ENCODE results near the gene SLC45A3. TPM values are rescaled to one million over a fixed set of nuclear protein-coding genes. Genes with fewer than 3 reads are reported as not detected.

SLC45A3 gene
- total RNA-seq, 1 experiment from 2014 or later: 5.5 TPM

- no TSS peak for BruUV-seq (replicated peaks)
- Histone ChIP-seq H3K9me3 (no peaks in the 10 kb centered on the region), H3K4me1 (peaks cover 10% of the 10 kb centered on the region), H3K36me3 (ENCODE audit: control insufficient read depth, insufficient read depth, low read length) (no peaks in the 10 kb centered on the region), H3K4me3 (ENCODE audit: low read depth, low read length) (no peak overlapping the region), H3K27me3 (replicated peaks; ENCODE audit: control insufficient read depth, insufficient read depth, low read length) (no peaks in the 10 kb centered on the region)
- TF ChIP-seq CTCF (IDR thresholded peaks at IDR 0.05; ENCODE audit: insufficient read depth in 1 of 2, low read depth in 1 of 2, low read length in 1 of 2, severe bottlenecking in 1 of 2, unreplicated experiment in 1 of 2): peak; percentile 85 to 87
- Mint-ChIP-seq H3K4me3 (ENCODE audit: unreplicated experiment) (no peak overlapping the region), H3K27ac (ENCODE audit: unreplicated experiment) (no peak overlapping the region), H3K9me3 (ENCODE audit: unreplicated experiment) (no peaks in the 10 kb centered on the region), H3K4me1 (ENCODE audit: low read depth, unreplicated experiment) (peaks cover 5% of the 10 kb centered on the region), H3K36me3 (ENCODE audit: insufficient read depth, unreplicated experiment) (peaks cover 31% of the 10 kb centered on the region), H3K27me3 (ENCODE audit: insufficient read depth, unreplicated experiment) (no peaks in the 10 kb centered on the region)
- POLR2A ChIA-PET: no interaction called here
- CTCF ChIA-PET: interaction anchor here (0.5 to 4.1 kb wide), 8 partner anchors 8 to 266 kb away, joined by 3 to 95 read pairs (median 4); partner anchors contain the start of gene ELK4
- intact Hi-C loops (cut with micrococcal nuclease; ENCODE audit: unreplicated experiment): loop anchor here (1.0 kb wide), 3 partner anchors 39 to 119 kb away; no protein-coding TSS in a partner anchor
- peak; percentile 61 to 70 for DNase-seq
These were observed 31.1 kb upstream of the SLC45A3 start for GRCh38 chr1:205711105-205712048.

GRCh38 chr1:205710201-205711062 lies 30.1 kb upstream of the SLC45A3 start:
- no peaks in the 10 kb centered on the region for H3K9me3 ChIP-seq
- no peaks in the 10 kb centered on the region for H3K27me3 Mint-ChIP-seq (ENCODE audit: insufficient read depth, unreplicated experiment)
- ChIA-PET POLR2A (no interaction called here), CTCF (interaction anchor here (0.8 to 4.1 kb wide), 4 partner anchors 17 to 119 kb away, joined by 3 to 95 read pairs (median 6); partner anchors contain the start of gene ELK4)
- H3K4me1 Mint-ChIP-seq (ENCODE audit: low read depth, unreplicated experiment): peaks cover 5% of the 10 kb centered on the region
- H3K27me3 ChIP-seq (replicated peaks; ENCODE audit: control insufficient read depth, insufficient read depth, low read length): no peaks in the 10 kb centered on the region
- peaks cover 22% of the 10 kb centered on the region for H3K36me3 Mint-ChIP-seq (ENCODE audit: insufficient read depth, unreplicated experiment)
- no peak for TF ChIP-seq CTCF (IDR thresholded peaks at IDR 0.05; ENCODE audit: insufficient read depth in 1 of 2, low read depth in 1 of 2, low read length in 1 of 2, severe bottlenecking in 1 of 2, unreplicated experiment in 1 of 2)
- no TSS peak for BruUV-seq (replicated peaks)
- peaks cover 10% of the 10 kb centered on the region for H3K4me1 ChIP-seq
- H3K27ac Mint-ChIP-seq (ENCODE audit: unreplicated experiment): no peak overlapping the region
- no peak overlapping the region for H3K4me3 Mint-ChIP-seq (ENCODE audit: unreplicated experiment)
- H3K9me3 Mint-ChIP-seq (ENCODE audit: unreplicated experiment): no peaks in the 10 kb centered on the region
- intact Hi-C loops (cut with micrococcal nuclease; ENCODE audit: unreplicated experiment): loop anchor here (1.0 kb wide), 3 partner anchors 38 to 118 kb away; no protein-coding TSS in a partner anchor
- no peaks in the 10 kb centered on the region for H3K36me3 ChIP-seq (ENCODE audit: control insufficient read depth, insufficient read depth, low read length)
- no peak overlapping the region for H3K4me3 ChIP-seq (ENCODE audit: low read depth, low read length)
- DNase-seq: no peak

DNA sequence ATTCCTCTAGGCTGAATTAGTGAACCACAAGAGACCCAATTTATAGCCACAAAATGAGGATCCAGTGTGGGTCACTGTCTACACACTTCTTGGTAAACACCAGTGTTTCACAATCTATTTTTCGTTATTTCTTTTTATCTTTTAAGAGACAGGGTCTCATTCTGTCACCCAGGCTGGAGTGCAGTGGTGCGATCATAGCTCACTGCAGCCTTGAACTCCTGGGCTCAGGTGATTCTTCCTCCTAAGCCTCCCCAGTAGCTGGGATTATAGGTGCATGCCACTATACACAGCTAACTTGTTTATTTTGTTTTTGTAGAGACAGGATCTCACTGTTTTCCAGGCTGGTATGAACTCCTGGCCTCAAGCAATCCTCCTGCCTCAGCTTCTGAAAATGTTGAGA lies 29.3 kb upstream of the SLC45A3 start:
- DNase-seq: no peak
- H3K36me3 ChIP-seq (ENCODE audit: control insufficient read depth, insufficient read depth, low read length): no peaks in the 10 kb centered on the region
- BruUV-seq (replicated peaks): no TSS peak
- TF ChIP-seq CTCF (IDR thresholded peaks at IDR 0.05; ENCODE audit: insufficient read depth in 1 of 2, low read depth in 1 of 2, low read length in 1 of 2, severe bottlenecking in 1 of 2, unreplicated experiment in 1 of 2): no peak
- ChIA-PET CTCF (interaction anchor here (0.8 to 4.1 kb wide), 3 partner anchors 16 to 118 kb away, joined by 3 to 95 read pairs (median 5); no protein-coding TSS in a partner anchor), POLR2A (no interaction called here)
- Mint-ChIP-seq H3K36me3 (ENCODE audit: insufficient read depth, unreplicated experiment) (peaks cover 21% of the 10 kb centered on the region), H3K4me3 (ENCODE audit: unreplicated experiment) (no peak overlapping the region), H3K27ac (ENCODE audit: unreplicated experiment) (no peak overlapping the region), H3K9me3 (ENCODE audit: unreplicated experiment) (no peaks in the 10 kb centered on the region), H3K27me3 (ENCODE audit: insufficient read depth, unreplicated experiment) (no peaks in the 10 kb centered on the region), H3K4me1 (ENCODE audit: low read depth, unreplicated experiment) (peaks cover 5% of the 10 kb centered on the region)
- no peaks in the 10 kb centered on the region for H3K27me3 ChIP-seq (replicated peaks; ENCODE audit: control insufficient read depth, insufficient read depth, low read length)
- H3K4me3 ChIP-seq (ENCODE audit: low read depth, low read length): no peak overlapping the region
- H3K9me3 ChIP-seq: no peaks in the 10 kb centered on the region
- intact Hi-C loops (cut with micrococcal nuclease; ENCODE audit: unreplicated experiment): no loop called here
- H3K4me1 ChIP-seq: peaks cover 10% of the 10 kb centered on the region
